GM12864 (cell line): ENCODE measurements around the gene TMEM164.
A peak's percentile ranks its signal among the peaks of the same experiment; 100 is the strongest.
"Not testable (repeated sequence)": the region's sequence is repeated elsewhere in the genome, so short reads cannot be mapped to it uniquely, and the experiment has no call there.

Experiments
- DNase-seq: peaks from one replicate; pipeline ENCODE4 v3.0.0-alpha.2; 2011; ENCODE audit warnings: low read depth
- H3K4me3 ChIP-seq: 2 replicates; pipeline ENCODE4 v1.5.1; 2011; ENCODE audit warnings: mild to moderate bottlenecking, low read depth, low read length, control low read depth
- TF ChIP-seq, protein P1 (sequence below): IDR thresholded peaks from 2 replicates; pipeline ENCODE4 v1.5.1; 2011; ENCODE audit warnings: low read depth, mild to moderate bottlenecking, moderate library complexity, low read length, control low read depth, inconsistent platforms; ENCODE audit errors: missing control alignments

Gene TMEM164

GRCh38 chrX:110153244-110153643 is 150.3 kb downstream of the TMEM164 start:
- no peak overlapping the region for H3K4me3 ChIP-seq
- TF ChIP-seq, protein P1, sequence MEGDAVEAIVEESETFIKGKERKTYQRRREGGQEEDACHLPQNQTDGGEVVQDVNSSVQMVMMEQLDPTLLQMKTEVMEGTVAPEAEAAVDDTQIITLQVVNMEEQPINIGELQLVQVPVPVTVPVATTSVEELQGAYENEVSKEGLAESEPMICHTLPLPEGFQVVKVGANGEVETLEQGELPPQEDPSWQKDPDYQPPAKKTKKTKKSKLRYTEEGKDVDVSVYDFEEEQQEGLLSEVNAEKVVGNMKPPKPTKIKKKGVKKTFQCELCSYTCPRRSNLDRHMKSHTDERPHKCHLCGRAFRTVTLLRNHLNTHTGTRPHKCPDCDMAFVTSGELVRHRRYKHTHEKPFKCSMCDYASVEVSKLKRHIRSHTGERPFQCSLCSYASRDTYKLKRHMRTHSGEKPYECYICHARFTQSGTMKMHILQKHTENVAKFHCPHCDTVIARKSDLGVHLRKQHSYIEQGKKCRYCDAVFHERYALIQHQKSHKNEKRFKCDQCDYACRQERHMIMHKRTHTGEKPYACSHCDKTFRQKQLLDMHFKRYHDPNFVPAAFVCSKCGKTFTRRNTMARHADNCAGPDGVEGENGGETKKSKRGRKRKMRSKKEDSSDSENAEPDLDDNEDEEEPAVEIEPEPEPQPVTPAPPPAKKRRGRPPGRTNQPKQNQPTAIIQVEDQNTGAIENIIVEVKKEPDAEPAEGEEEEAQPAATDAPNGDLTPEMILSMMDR = no peak
- no peak for DNase-seq

DNA sequence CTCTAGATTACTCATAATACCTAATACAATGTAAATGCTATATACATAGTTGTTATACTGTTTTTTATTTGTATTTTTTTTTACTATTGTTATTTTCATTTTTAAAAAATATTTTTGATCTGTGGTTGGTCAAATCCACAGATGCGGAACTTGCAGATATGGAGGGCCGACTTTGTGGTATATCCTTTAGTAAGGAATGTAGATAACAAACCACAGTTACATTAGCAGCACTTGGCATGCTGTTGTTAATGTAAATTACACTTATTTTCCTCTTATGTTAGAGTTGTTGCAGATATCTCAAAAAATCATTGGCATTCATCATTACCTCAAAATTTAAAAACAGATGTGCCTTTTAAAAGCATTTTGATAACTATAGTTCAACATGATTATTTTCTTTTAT is 151.0 kb downstream of the TMEM164 start:
- no peak for DNase-seq
- no peak overlapping the region for H3K4me3 ChIP-seq
- TF ChIP-seq, protein P1 = no peak

GRCh38 chrX:110154328-110154727 is 151.4 kb downstream of the TMEM164 start:
- H3K4me3 ChIP-seq, DNase-seq: not testable (repeated sequence)

DNA sequence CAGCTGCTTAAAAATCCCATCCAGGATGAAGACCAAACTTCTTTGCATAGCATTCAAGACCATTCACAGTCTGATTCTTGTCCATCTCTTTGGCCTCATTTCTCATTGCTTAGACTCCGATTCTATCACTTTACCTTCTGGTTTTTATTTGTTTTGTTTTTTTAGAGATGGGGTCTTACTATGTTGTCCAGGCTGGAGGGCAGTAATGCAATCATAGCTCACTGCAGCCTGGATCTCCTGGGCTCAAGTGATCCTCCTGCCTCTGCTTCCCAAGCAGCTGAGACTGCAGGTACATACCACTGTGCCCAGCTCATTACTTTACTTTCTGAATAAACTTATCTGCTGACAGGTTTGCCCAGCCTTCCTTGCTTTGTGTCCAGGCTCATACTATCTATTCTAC is 152.8 kb downstream of the TMEM164 start:
- no peak for DNase-seq
- TF ChIP-seq, protein P1 = no peak
- H3K4me3 ChIP-seq = no peak overlapping the region

- no peak overlapping the region for H3K4me3 ChIP-seq
- TF ChIP-seq, protein P1 = peak; percentile 6
- no peak for DNase-seq
These were observed 153.3 kb downstream of the TMEM164 start for GRCh38 chrX:110156167-110156754.

DNA sequence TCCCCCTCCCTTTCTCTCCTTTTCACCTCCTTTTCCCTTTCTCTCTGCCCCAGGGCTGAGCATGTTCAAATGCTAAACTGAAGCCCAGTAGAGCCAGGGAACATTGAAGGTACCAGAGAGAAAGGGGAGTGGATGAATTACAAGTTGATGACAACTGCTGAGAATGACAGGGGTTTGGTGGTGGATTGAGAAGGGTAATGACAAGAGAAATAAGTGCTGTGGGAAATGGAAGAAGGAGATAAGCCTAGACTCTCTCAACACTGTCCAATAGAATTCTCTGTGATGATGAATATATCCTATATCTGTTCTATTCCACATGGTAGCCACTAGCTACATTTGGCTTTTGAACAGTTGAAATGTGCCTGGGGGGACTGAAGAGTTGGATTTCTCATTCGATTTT is 154.5 kb downstream of the TMEM164 start:
- TF ChIP-seq, protein P1 = no peak
- H3K4me3 ChIP-seq = no peak overlapping the region
- DNase-seq = no peak

DNA sequence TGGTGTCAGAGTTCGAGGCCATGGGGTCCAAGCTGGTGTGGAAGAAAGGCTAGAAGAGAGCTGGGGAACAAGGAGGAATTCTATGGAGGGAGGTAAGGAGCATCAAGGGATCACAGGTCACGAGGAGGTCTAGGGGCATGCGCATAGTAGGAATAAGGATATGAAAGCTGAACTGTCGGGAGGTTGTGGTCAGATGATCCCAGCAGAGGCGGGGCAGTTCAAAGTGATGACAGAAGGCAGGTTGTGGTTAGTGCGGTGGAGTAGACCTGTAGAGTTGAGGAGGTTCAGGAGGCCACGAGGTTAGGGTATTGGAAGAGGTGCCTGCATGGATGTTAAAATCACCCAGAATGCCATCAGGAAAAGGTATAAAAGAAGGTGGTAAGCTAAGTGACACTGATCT is 156.3 kb downstream of the TMEM164 start:
- DNase-seq = no peak
- TF ChIP-seq, protein P1 = no peak
- H3K4me3 ChIP-seq = no peak overlapping the region

DNA sequence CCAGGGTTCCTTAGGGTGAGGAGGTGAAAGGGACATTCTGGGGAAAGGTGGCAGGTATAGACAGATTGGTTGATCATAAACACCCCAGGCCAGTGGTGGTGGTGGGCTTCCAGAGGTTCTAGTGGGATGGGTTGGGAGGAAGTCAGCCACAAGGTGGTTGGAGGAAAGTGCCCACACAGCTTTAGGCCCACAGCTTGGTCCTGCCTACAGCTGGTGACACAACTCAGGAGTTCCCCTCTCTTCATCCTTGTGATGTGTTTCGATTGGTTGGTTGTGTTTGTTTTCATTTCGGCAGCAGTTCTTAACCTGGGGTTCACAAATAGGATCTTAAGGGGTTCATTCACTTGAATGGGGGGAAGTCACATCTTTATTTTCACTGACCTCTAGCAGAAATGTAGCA is 157.0 kb downstream of the TMEM164 start:
- no peak overlapping the region for H3K4me3 ChIP-seq
- TF ChIP-seq, protein P1 = no peak
- DNase-seq = no peak
